Type B pancreatic cell (in vitro differentiated cells): ENCODE data around the gene DNAJC27. TPM values are rescaled to one million over a fixed set of nuclear protein-coding genes. Genes with fewer than 3 reads are reported as not detected.

Experiments
- DNase-seq: peaks from one replicate; pipeline ENCODE4 v3.0.0; 2021; ENCODE audit warnings: mixed read lengths; ENCODE audit not compliant: unreplicated experiment; ENCODE audit errors: extremely low spot score
- H3K27ac Mint-ChIP-seq: 2 replicates; pipeline ENCODE4 v1.8.0; 2021; ENCODE audit warnings: mild to moderate bottlenecking, mixed read lengths
- H3K27me3 Mint-ChIP-seq: 2 replicates; pipeline ENCODE4 v1.8.0; 2021; ENCODE audit warnings: mixed read lengths
- H3K36me3 Mint-ChIP-seq: 2 replicates; pipeline ENCODE4 v1.8.0; 2021; ENCODE audit warnings: mixed read lengths
- H3K4me1 Mint-ChIP-seq: one replicate; pipeline ENCODE4 v1.8.0; 2021; ENCODE audit warnings: mixed read lengths; ENCODE audit not compliant: unreplicated experiment
- H3K4me3 Mint-ChIP-seq: 2 replicates; pipeline ENCODE4 v1.8.0; 2021; ENCODE audit warnings: mild to moderate bottlenecking, mixed read lengths
- H3K9me3 Mint-ChIP-seq: 2 replicates; pipeline ENCODE4 v1.8.0; 2021; ENCODE audit warnings: mixed read lengths
- CTCF ChIP-seq: fragments of 200-600 bp; sonication (generic); conservative IDR thresholded peaks from 2 replicates; pipeline ENCODE4 v1.5.0; 2021; ENCODE audit warnings: antibody characterized with exemption, mild to moderate bottlenecking
- total RNA-seq: library from RNA; stranded (reverse); gene quantifications from 2 replicates; pipeline ENCODE4 v1.2.1, GENCODE V29; 2021; ENCODE audit warnings: low replicate concordance

The DNAJC27 gene
- total RNA-seq, 1 donor from 2014 or later: 7.5 TPM

- no peak overlapping the region for H3K27ac Mint-ChIP-seq
- H3K4me1 Mint-ChIP-seq: no peaks in the 10 kb centered on the region
- TF ChIP-seq CTCF: no peak
- H3K27me3 Mint-ChIP-seq: no peaks in the 10 kb centered on the region
- H3K36me3 Mint-ChIP-seq: peaks cover 76% of the 10 kb centered on the region
- H3K9me3 Mint-ChIP-seq: peaks cover 11% of the 10 kb centered on the region
- DNase-seq: no peak
- H3K4me3 Mint-ChIP-seq: no peak overlapping the region
Observed at GRCh38 chr2:24955921-24956320, 15.8 kb downstream of the DNAJC27 start.

GRCh38 chr2:24955232-24955631 lies 16.5 kb downstream of the DNAJC27 start:
- no peak overlapping the region for H3K4me3 Mint-ChIP-seq
- H3K4me1 Mint-ChIP-seq: no peaks in the 10 kb centered on the region

GRCh38 chr2:24950102-24950501 lies 21.7 kb downstream of the DNAJC27 start:
- DNase-seq: no peak
- no peaks in the 10 kb centered on the region for H3K27me3 Mint-ChIP-seq
- H3K36me3 Mint-ChIP-seq: peaks cover 41% of the 10 kb centered on the region
- no peak overlapping the region for H3K4me3 Mint-ChIP-seq
- peaks cover 5% of the 10 kb centered on the region for H3K4me1 Mint-ChIP-seq
- no peak for TF ChIP-seq CTCF
- peaks cover 2% of the 10 kb centered on the region for H3K9me3 Mint-ChIP-seq
- no peak overlapping the region for H3K27ac Mint-ChIP-seq

More at GRCh38 chr2:24955232-24955631, 16.5 kb downstream of the DNAJC27 start:
- Mint-ChIP-seq H3K27me3 (no peaks in the 10 kb centered on the region), H3K9me3 (peaks cover 11% of the 10 kb centered on the region), H3K27ac (no peak overlapping the region), H3K36me3 (peaks cover 76% of the 10 kb centered on the region)
- no peak for DNase-seq
- TF ChIP-seq CTCF: no peak

- Mint-ChIP-seq H3K36me3 (peaks cover 27% of the 10 kb centered on the region), H3K27me3 (no peaks in the 10 kb centered on the region), H3K4me3 (no peak overlapping the region), H3K9me3 (no peaks in the 10 kb centered on the region), H3K27ac (no peak overlapping the region), H3K4me1 (peaks cover 5% of the 10 kb centered on the region)
- no peak for DNase-seq
- no peak for TF ChIP-seq CTCF
Observed at GRCh38 chr2:24948506-24948905, 23.2 kb downstream of the DNAJC27 start.

- Mint-ChIP-seq H3K4me1 (peaks cover 5% of the 10 kb centered on the region), H3K36me3 (peaks cover 21% of the 10 kb centered on the region), H3K27me3 (no peaks in the 10 kb centered on the region), H3K27ac (no peak overlapping the region), H3K4me3 (no peak overlapping the region), H3K9me3 (no peaks in the 10 kb centered on the region)
- DNase-seq: no peak
- TF ChIP-seq CTCF: no peak
Observed at GRCh38 chr2:24947561-24948157, 24.1 kb downstream of the DNAJC27 start.
